CD1c-positive myeloid dendritic cell (primary cell): Measurements from ENCODE around the gene CHMP2A.
"Not testable (repeated sequence)": the region's sequence is repeated elsewhere in the genome, so short reads cannot be mapped to it uniquely, and the experiment has no call there.

Source experiments
- DNase-seq: peaks from one replicate; pipeline ENCODE4 v3.0.0-alpha.2; 2016; ENCODE audit errors: extremely low spot score

CHMP2A gene

GRCh38 chr19:58555369-58555885 is 522 bp upstream of the CHMP2A start:
- no peak for DNase-seq

GRCh38 chr19:58553799-58554493 is 959 bp downstream of the CHMP2A start:
- no peak for DNase-seq

GRCh38 chr19:58552655-58553054 is 2.2 kb downstream of the CHMP2A start:
- no peak for DNase-seq

GRCh38 chr19:58551577-58552471 is 3.1 kb downstream of the CHMP2A start:
- DNase-seq = no peak

GRCh38 chr19:58551123-58551497 is 3.8 kb downstream of the CHMP2A start:
- DNase-seq = no peak

GRCh38 chr19:58550362-58551122 is 4.4 kb downstream of the CHMP2A start:
- no peak for DNase-seq

- DNase-seq = no peak
These were observed 5.1 kb downstream of the CHMP2A start for GRCh38 chr19:58549664-58550361.

GRCh38 chr19:58548859-58549663 is 5.8 kb downstream of the CHMP2A start:
- DNase-seq = no peak

GRCh38 chr19:58547323-58548312 is 7.3 kb downstream of the CHMP2A start:
- DNase-seq = no peak

GRCh38 chr19:58546019-58546530 is 8.8 kb downstream of the CHMP2A start:
- no peak for DNase-seq

GRCh38 chr19:58545286-58546018 is 9.5 kb downstream of the CHMP2A start:
- no peak for DNase-seq

GRCh38 chr19:58544591-58545285 is 10.2 kb downstream of the CHMP2A start:
- no peak for DNase-seq

- peak; percentile 99 for DNase-seq
These were observed 10.9 kb downstream of the CHMP2A start, which contains the start of gene TRIM28 for GRCh38 chr19:58543826-58544590. Gene TRIM28, plus strand, starts transcription at chr19:58544064. Its CDS starts 694 bp downstream, at chr19:58544758.

GRCh38 chr19:58542641-58543372 is 12.1 kb downstream of the CHMP2A start:
- DNase-seq = not testable (repeated sequence)

GRCh38 chr19:58539169-58539559 is 15.7 kb downstream of the CHMP2A start:
- not testable (repeated sequence) for DNase-seq
